Muscle layer of colon (tissue), 2 donors: ENCODE measurements around the gene TUT4.

Source experiments
- H3K27ac ChIP-seq: one replicate; pipeline ENCODE4 v1.7.0; 2013; ENCODE audit warnings: low read depth, mild to moderate bottlenecking, low read length, moderate library complexity
- H3K27me3 ChIP-seq, 2 donors: one replicate each; pipeline ENCODE4 v1.7.0; 2013; ENCODE audit warnings: low read length in 2 of 2, mild to moderate bottlenecking in 2 of 2; ENCODE audit not compliant: insufficient read depth in 2 of 2, control insufficient read depth in 1 of 2
- H3K36me3 ChIP-seq: one replicate; pipeline ENCODE4 v1.7.0; 2013; ENCODE audit warnings: mild to moderate bottlenecking, low read length; ENCODE audit not compliant: insufficient read depth
- H3K4me1 ChIP-seq: one replicate; pipeline ENCODE4 v1.7.0; 2013; ENCODE audit warnings: mild to moderate bottlenecking, low read length; ENCODE audit not compliant: insufficient read depth
- H3K4me3 ChIP-seq, 2 donors: one replicate each; pipeline ENCODE4 v1.7.0; 2013; ENCODE audit warnings: low read length in 2 of 2, low read depth in 1 of 2, mild to moderate bottlenecking in 1 of 2, moderate library complexity in 1 of 2
- H3K9ac ChIP-seq: one replicate; pipeline ENCODE4 v1.7.0; 2013; ENCODE audit warnings: low read length
- H3K9me3 ChIP-seq: one replicate; pipeline ENCODE4 v1.7.0; 2013; ENCODE audit warnings: mild to moderate bottlenecking, low read length
- donor health status: abdominal sarcoma.
- donor health status: Adenocarcinoma of cecum.

TUT4 gene

DNA sequence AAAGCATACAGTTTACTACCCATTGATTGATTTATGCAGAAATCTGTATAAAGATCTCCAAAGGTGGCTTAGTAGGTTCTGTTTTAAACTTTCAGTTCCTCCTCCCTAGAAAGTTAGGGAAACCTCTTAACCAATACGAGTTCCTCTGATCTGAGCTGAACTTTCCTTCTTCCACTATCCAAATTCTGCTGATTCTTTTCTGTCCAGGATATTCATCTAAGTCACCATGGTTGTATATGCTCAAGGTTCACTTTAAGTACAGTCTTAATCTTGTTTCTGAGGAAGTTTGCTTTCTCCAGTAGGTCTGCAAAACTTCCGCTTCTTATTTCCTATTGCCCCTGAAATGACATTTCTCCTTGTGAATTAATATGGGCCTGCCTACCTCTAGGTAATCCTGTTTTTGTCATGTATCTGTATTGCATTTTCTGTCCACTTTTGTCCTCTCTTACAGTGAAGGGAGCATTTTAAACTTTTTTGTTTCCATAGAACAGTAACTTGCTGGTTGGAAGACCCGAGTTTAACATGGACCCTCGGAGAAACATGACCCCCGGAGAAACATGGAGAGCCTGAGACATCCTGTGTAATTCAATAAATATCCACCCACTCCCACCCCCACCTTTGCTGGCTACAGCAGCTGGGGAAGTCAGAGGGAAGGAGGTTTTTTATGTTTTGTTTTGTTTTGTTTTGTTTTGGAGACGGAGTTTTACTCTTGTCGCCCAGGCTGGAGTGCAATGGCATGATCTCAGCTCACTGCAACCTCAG, 16.7 kb upstream of the TUT4 start:
- Histone ChIP-seq H3K4me3 (no peak overlapping the region), H3K4me1 (peaks cover 11% of the 10 kb centered on the region), H3K36me3 (no peaks in the 10 kb centered on the region), H3K27ac (no peak overlapping the region), H3K9ac (no peak overlapping the region), H3K9me3 (no peaks in the 10 kb centered on the region), H3K27me3 (no peaks in the 10 kb centered on the region)

GRCh38 chr1:52567943-52568342, 15.1 kb upstream of the TUT4 start:
- Histone ChIP-seq H3K36me3 (no peaks in the 10 kb centered on the region), H3K4me1 (peaks cover 5% of the 10 kb centered on the region), H3K9me3 (no peaks in the 10 kb centered on the region), H3K27me3 (no peaks in the 10 kb centered on the region), H3K9ac (no peak overlapping the region), H3K4me3 (no peak overlapping the region), H3K27ac (no peak overlapping the region)

DNA sequence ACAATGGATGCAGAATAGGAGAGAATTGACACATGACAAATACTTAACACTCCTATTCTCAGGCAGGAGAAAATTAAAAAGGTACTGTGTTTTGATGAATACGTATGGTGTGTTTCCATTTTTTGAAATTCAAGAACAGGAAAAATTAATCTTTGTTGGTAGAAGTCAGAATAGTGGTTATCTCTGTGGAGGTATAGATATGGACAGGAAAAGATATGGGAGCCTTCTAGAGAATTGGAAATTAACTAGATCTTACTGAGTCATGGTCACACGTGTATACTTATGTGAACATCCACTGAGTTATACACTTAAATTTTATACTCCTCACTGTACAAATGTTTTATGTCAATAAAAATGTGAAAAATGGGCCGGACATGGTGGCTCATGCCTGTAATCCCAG, 9.9 kb upstream of the TUT4 start:
- Histone ChIP-seq H3K9me3 (no peaks in the 10 kb centered on the region), H3K27ac (no peak overlapping the region), H3K4me3 (no peak overlapping the region), H3K9ac (no peak overlapping the region), H3K36me3 (no peaks in the 10 kb centered on the region), H3K27me3 (no peaks in the 10 kb centered on the region), H3K4me1 (no peaks in the 10 kb centered on the region)

DNA sequence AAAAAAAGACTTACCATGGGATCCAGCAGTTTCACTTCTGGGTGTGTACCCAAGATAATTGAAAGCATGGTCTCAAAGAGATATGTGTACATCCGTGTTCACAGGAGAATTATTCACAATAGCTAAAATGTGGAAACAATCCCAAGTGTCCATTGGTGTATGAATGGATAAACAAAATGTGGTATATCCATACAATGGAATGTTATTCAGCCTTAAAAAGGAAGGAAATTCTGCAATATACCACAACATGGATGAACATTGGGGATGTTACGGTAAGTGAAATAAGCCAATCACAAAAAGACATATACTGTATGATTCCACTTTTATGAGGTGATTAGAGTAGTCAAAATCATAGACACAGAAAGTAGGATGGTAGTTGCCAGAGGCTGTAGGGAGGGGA, 7.0 kb upstream of the TUT4 start:
- H3K4me1 ChIP-seq, result no peaks in the 10 kb centered on the region
- no peak overlapping the region for H3K27ac ChIP-seq
- H3K4me3 ChIP-seq, result no peak overlapping the region
- H3K9me3 ChIP-seq, result no peaks in the 10 kb centered on the region
- H3K36me3 ChIP-seq, result no peaks in the 10 kb centered on the region
- H3K27me3 ChIP-seq, result no peaks in the 10 kb centered on the region
- no peak overlapping the region for H3K9ac ChIP-seq

- no peaks in the 10 kb centered on the region for H3K36me3 ChIP-seq
- H3K4me3 ChIP-seq, result no peak overlapping the region
- H3K9ac ChIP-seq, result no peak overlapping the region
- H3K27me3 ChIP-seq, result no peaks in the 10 kb centered on the region
- no peaks in the 10 kb centered on the region for H3K9me3 ChIP-seq
- no peak overlapping the region for H3K27ac ChIP-seq
- H3K4me1 ChIP-seq, result peaks cover 3% of the 10 kb centered on the region
Measured at GRCh38 chr1:52558941-52559340, 6.0 kb upstream of the TUT4 start.

- Histone ChIP-seq H3K9ac (no peak overlapping the region), H3K4me1 (peaks cover 5% of the 10 kb centered on the region), H3K36me3 (no peaks in the 10 kb centered on the region), H3K27ac (no peak overlapping the region), H3K27me3 (no peaks in the 10 kb centered on the region), H3K4me3 (no peak overlapping the region), H3K9me3 (no peaks in the 10 kb centered on the region)
Measured at GRCh38 chr1:52556641-52557360, 3.9 kb upstream of the TUT4 start.

DNA sequence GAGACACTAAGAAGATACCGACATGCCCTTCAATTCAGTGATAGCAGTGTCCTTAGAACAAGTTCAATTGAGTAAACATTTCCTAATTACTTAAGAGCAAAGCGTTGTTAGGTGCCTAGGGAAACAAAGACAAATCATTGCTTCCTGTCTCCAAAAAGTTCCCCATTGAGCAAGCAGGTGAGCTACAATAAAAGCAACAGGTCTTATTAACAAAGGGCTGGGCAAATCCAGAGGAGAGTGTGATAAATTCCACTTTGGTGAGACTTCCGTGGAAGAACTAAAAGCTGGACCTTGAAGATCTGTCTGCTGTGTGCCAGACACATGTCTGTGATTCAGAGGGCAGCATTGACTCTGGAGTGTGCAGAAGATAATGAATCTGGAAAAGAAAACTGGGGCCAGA, 1.9 kb upstream of the TUT4 start:
- H3K4me3 ChIP-seq, result no peak overlapping the region
- no peaks in the 10 kb centered on the region for H3K27me3 ChIP-seq
- peak overlapping the region; percentile 56 for H3K27ac ChIP-seq
- no peaks in the 10 kb centered on the region for H3K9me3 ChIP-seq
- H3K4me1 ChIP-seq, result peaks cover 11% of the 10 kb centered on the region
- no peak overlapping the region for H3K9ac ChIP-seq
- no peaks in the 10 kb centered on the region for H3K36me3 ChIP-seq

DNA sequence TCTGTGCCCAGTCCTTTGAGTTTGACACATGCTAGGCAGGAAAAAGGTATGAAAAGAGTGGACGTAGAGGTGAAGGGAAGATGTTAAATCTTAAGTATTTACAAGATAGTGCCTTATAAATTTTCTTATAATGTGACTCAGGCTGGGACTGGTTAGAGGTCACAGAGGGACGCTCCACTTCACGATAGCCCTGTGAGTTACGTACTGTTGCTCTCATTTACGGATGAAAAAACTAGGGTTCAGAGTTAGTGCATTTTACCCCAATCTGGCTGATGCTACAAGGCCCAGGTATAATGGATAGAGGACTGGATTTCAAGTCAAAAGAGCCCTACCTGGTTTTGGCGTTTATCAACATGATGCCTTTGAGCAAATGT, 1.4 kb upstream of the TUT4 start:
- peak overlapping the region; percentile 55 for H3K9ac ChIP-seq
- no peaks in the 10 kb centered on the region for H3K9me3 ChIP-seq
- H3K27me3 ChIP-seq, result no peaks in the 10 kb centered on the region
- H3K36me3 ChIP-seq, result no peaks in the 10 kb centered on the region
- peaks cover 11% of the 10 kb centered on the region for H3K4me1 ChIP-seq
- peak overlapping the region; percentile 56 for H3K27ac ChIP-seq
- H3K4me3 ChIP-seq, result peak overlapping the region; percentile 49 to 86

DNA sequence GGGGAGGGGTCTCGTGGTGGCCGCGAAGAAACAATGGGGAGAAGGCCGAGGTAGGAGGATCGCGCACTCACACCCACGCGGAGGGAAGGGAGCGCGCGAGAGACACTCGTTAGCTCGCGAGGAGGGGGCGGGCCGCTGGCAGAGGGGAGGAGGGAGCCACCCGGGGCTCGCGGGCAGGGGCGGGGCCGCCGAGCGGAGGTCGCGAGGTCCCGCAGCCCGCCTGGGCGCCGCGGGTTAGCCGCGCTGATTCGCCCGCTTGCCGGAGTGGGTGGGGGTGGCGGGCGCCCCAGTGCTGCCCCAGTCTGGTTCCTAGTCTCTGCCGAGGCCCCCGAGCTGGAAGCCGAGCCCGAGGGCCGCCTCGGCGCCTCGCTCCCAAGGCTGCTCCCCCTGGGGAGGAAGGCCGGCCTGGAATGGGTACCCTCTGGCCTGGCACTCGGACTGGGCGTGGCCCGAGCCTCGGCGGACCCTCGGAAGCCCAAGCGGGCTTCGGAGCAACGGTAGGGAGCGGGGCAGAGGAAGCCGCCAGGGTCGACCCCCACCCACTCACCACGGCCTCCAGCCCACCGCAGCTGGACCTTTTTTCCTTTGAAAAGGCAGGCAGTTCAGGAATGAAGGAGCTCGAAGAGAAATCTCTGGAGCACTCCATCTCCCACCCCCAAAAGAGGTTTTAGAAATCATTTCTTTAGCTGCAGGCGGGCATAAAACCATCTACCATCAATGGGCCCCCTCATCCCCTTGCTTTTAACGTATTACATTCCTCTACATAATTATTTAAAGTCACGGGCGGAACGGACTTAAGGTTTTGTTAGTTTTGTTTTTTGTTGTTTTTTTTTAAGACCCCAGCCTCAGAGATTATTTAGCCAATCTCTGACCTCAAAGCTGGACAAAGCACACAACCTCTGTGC, 722 bp upstream of the TUT4 start:
- Histone ChIP-seq H3K27me3 (no peaks in the 10 kb centered on the region), H3K4me1 (peaks cover 11% of the 10 kb centered on the region)

DNA sequence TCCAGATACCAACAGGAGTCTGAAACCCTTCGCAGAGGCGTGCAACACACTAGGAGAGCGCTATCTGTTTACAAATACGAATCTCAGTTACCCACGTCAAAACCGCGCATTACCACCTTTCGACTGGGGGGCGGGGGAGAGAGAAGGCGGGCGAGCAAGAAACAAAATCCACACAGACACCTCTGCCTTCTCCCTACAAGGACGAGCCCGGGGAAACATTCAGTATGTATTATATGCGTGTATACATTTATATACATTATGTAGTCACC, 722 bp downstream of the TUT4 start:
- Histone ChIP-seq H3K9ac (peak overlapping the region; percentile 86), H3K36me3 (no peaks in the 10 kb centered on the region), H3K4me1 (peaks cover 11% of the 10 kb centered on the region), H3K27me3 (no peaks in the 10 kb centered on the region), H3K9me3 (no peaks in the 10 kb centered on the region), H3K4me3 (peak overlapping the region; percentile 49 to 86), H3K27ac (peak overlapping the region; percentile 56)

More for the DNA sequence above, 722 bp upstream of the TUT4 start:
- H3K36me3 ChIP-seq, result no peaks in the 10 kb centered on the region
- no peaks in the 10 kb centered on the region for H3K9me3 ChIP-seq
- H3K4me3 ChIP-seq, result peak overlapping the region; percentile 49 to 86
- H3K27ac ChIP-seq, result peak overlapping the region; percentile 56
- H3K9ac ChIP-seq, result peak overlapping the region; percentile 55

DNA sequence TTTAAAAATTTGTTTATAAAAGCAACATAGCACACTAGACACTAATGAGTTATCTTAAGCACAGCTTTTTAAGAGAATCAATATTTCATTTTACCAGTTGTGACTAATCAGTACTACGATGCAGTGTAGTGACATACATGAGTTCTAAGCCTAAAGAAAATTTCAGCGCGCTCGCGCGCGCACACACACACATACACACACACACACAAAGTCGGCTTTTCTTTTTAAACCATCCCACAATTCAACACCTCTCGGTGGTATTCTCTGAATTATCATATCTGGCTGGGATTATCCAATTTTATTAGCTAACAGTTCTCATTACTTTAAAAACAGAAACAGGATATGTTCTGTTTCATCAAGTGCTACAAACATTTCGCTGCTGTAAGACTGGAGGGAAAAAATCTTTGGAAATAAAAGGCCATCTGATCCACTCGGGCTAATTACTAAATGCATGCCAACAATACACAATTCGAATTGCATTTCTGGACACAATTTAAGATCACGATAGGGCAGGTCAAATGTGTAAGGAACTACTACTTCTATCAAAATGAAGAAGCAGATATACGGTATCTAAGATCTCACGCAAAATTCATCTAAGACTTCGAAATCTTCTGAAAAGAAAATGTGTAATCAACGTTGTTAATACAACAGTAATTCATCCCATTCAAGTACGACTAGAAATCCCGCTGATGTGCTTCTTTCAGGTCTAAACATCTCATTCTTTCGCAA, 1.2 kb downstream of the TUT4 start:
- Histone ChIP-seq H3K9ac (peak overlapping the region; percentile 86), H3K4me1 (peaks cover 11% of the 10 kb centered on the region), H3K27me3 (no peaks in the 10 kb centered on the region), H3K36me3 (no peaks in the 10 kb centered on the region), H3K4me3 (peak overlapping the region; percentile 49 to 86), H3K9me3 (no peaks in the 10 kb centered on the region), H3K27ac (peak overlapping the region; percentile 56)
